ENCODE data around the gene SLCO4A1. TPM values are rescaled to one million over a fixed set of nuclear protein-coding genes. Genes with fewer than 3 reads are reported as not detected.

The SLCO4A1 gene
- total RNA-seq, 4 donors from 2014 or later: 15.9 to 20.2 (median 19.2) TPM

DNA sequence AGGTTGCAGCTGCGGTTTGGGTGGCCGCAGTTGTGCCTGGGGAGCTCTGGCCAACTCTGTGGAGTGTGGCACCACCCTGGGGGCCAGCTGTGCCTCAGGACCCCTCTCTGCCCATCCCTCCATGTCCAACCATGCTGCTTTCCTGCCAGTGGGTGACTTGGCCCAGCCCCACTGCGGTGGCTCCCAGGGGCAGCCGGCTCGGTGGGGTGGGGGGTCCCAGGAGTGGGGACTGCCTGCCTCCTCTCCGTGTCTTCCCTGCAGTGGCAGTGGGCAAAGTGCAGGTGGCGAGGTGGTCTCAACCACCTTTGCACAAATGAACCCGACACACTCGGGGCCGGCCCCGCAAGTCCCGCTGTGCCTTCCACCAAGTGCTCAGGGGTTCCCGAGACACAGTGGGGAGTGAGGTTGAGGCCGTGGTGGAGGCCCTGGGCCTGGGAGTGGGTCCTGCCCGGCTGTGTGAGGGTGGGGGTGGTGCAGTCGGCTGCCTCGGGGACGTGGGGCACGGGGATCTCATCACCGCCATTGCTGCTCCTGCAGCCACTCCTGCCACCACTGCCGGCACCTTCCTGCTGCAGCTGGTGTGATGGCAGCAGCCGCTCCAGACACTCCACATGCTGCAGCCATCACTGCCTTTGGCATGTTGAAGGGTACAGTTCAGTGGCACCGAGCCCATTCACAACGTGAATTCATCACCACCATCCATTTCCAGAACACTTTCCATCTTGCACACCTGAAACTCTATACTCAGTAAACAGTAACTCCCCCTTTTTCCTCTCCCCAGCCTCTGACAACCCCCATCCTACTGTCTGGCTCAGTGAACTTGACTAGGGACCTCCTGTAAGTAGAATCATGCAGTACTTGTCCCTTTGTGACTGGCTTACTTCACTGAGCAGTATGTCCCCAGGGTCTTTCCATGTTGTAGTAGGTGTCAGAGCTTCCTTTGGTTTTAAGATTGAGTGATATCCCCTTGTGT, 10.7 kb upstream of the SLCO4A1 start:
- H3K9me3 ChIP-seq: no peaks in the 10 kb centered on the region
- WGBS, 2 donors (ENCODE audit: low coverage in 1 of 2): 40 to 90% methylated on average over 1 to 4 of the region's 24 CpGs
- H3K4me1 ChIP-seq: peaks cover 0 to 4% (median 0%) of the 10 kb centered on the region in 3 donors
- H3K27me3 ChIP-seq: peaks cover 69% of the 10 kb centered on the region
- no peak overlapping the region for H3K27ac ChIP-seq
- no peaks in the 10 kb centered on the region for H3K36me3 ChIP-seq
- no peak for ATAC-seq
- no peak overlapping the region for H3K4me3 ChIP-seq
- TF ChIP-seq POLR2AphosphoS5 (IDR thresholded peaks at IDR 0.05) (no peak), POLR2A (IDR thresholded peaks at IDR 0.05) (no peak), CTCF (IDR thresholded peaks at IDR 0.05) (no peak), EP300 (IDR thresholded peaks at IDR 0.05) (no peak)

DNA sequence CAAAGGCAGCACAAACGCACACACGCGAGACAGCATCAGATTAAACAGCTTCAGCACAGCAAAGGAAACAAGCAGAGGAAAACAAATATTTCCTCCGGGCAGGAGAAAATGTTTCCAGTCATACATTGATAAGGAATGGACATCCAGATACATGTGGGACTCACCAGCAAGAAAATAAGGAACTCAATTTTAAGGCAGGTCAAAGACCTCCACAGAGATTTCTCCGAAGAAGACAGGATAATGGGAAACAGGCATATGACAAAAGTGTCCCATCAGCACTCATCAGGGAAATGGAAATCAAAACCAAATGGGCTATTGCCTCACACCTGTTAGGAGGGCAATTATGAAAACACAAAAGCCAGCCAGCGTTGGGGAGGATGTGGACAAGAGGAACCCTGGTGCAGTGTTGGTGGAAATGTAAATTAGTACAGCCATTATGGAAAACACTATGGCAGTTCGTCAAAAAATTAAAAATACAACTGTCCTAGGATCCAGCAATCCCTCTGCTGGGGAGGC, 9.7 kb upstream of the SLCO4A1 start:
- Histone ChIP-seq H3K36me3 (no peaks in the 10 kb centered on the region), H3K4me3 (no peak overlapping the region), H3K27ac (peak overlapping the region in 1 of 4 donors; percentile 10), H3K4me1 (peaks cover 0 to 4% (median 0%) of the 10 kb centered on the region in 3 donors), H3K9me3 (no peaks in the 10 kb centered on the region), H3K27me3 (peaks cover 78% of the 10 kb centered on the region)
- WGBS, 2 donors (ENCODE audit: low coverage in 1 of 2): 54 to 65% methylated on average over 5 to 7 of the region's 7 CpGs
- no peak for ATAC-seq
- no peak for TF ChIP-seq EP300 (IDR thresholded peaks at IDR 0.05)
- TF ChIP-seq CTCF (IDR thresholded peaks at IDR 0.05): no peak
- no peak for TF ChIP-seq POLR2AphosphoS5 (IDR thresholded peaks at IDR 0.05)
- TF ChIP-seq POLR2A (IDR thresholded peaks at IDR 0.05): no peak

- Histone ChIP-seq H3K27ac (no peak overlapping the region), H3K4me1 (no peaks in the 10 kb centered on the region), H3K9me3 (no peaks in the 10 kb centered on the region), H3K4me3 (no peak overlapping the region), H3K27me3 (peaks cover 89% of the 10 kb centered on the region), H3K36me3 (no peaks in the 10 kb centered on the region)
- TF ChIP-seq POLR2A (IDR thresholded peaks at IDR 0.05) (no peak), POLR2AphosphoS5 (IDR thresholded peaks at IDR 0.05) (no peak), CTCF (IDR thresholded peaks at IDR 0.05) (no peak), EP300 (IDR thresholded peaks at IDR 0.05) (no peak)
- 26 to 67% methylated on average over 14 to 15 of the region's 27 CpGs for WGBS, 2 donors (ENCODE audit: low coverage in 1 of 2)
- no peak for ATAC-seq
These were observed 8.5 kb upstream of the SLCO4A1 start for GRCh38 chr20:62633598-62634329.

- Histone ChIP-seq H3K4me3 (no peak overlapping the region), H3K4me1 (no peaks in the 10 kb centered on the region), H3K36me3 (no peaks in the 10 kb centered on the region), H3K27ac (no peak overlapping the region), H3K9me3 (no peaks in the 10 kb centered on the region), H3K27me3 (peaks cover 94% of the 10 kb centered on the region)
- 84% methylated on average over 5 of the region's 17 CpGs; no CpG with 5 or more reads in 1 of the 2 donors for WGBS, 2 donors (ENCODE audit: low coverage in 1 of 2)
- no peak for ATAC-seq
- TF ChIP-seq POLR2AphosphoS5 (IDR thresholded peaks at IDR 0.05): no peak
- TF ChIP-seq CTCF (IDR thresholded peaks at IDR 0.05): no peak
- TF ChIP-seq POLR2A (IDR thresholded peaks at IDR 0.05): no peak
- TF ChIP-seq EP300 (IDR thresholded peaks at IDR 0.05): no peak
These were observed 7.9 kb upstream of the SLCO4A1 start for GRCh38 chr20:62634330-62634967.
